ENCODE data around the gene PRKG2.

The PRKG2 gene

GRCh38 chr4:81052119-81053068, 162.6 kb downstream of the PRKG2 start:
- Histone ChIP-seq H3K27ac (ENCODE audit: poor library complexity, severe bottlenecking) (no peak overlapping the region), H3K4me3 (ENCODE audit: severe bottlenecking) (no peak overlapping the region), H3K36me3 (ENCODE audit: low read depth) (no peaks in the 10 kb centered on the region), H3K9me3 (ENCODE audit: severe bottlenecking) (no peaks in the 10 kb centered on the region), H3K4me1 (ENCODE audit: insufficient read depth, poor library complexity, severe bottlenecking) (no peaks in the 10 kb centered on the region), H3K27me3 (ENCODE audit: insufficient read depth, poor library complexity, severe bottlenecking) (peaks cover 3% of the 10 kb centered on the region)
- TF ChIP-seq CTCF (IDR thresholded peaks at IDR 0.05; ENCODE audit: poor library complexity, severe bottlenecking): peak; percentile 78
- DNase-seq (ENCODE audit: low spot score) (no peak), ATAC-seq (ENCODE audit: low read depth) (peak; percentile 76)

- H3K36me3 ChIP-seq (ENCODE audit: low read depth): no peaks in the 10 kb centered on the region
- no peaks in the 10 kb centered on the region for H3K9me3 ChIP-seq (ENCODE audit: severe bottlenecking)
- DNase-seq (ENCODE audit: low spot score): no peak
- H3K4me1 ChIP-seq (ENCODE audit: insufficient read depth, poor library complexity, severe bottlenecking): no peaks in the 10 kb centered on the region
- peaks cover 3% of the 10 kb centered on the region for H3K27me3 ChIP-seq (ENCODE audit: insufficient read depth, poor library complexity, severe bottlenecking)
- H3K27ac ChIP-seq (ENCODE audit: poor library complexity, severe bottlenecking): no peak overlapping the region
- no peak for ATAC-seq (ENCODE audit: low read depth)
- TF ChIP-seq CTCF (IDR thresholded peaks at IDR 0.05; ENCODE audit: poor library complexity, severe bottlenecking): no peak
- no peak overlapping the region for H3K4me3 ChIP-seq (ENCODE audit: severe bottlenecking)
These were observed 165.1 kb downstream of the PRKG2 start for GRCh38 chr4:81049907-81050306.

- peaks cover 3% of the 10 kb centered on the region for H3K27me3 ChIP-seq (ENCODE audit: insufficient read depth, poor library complexity, severe bottlenecking)
- ATAC-seq (ENCODE audit: low read depth): no peak
- no peak overlapping the region for H3K4me3 ChIP-seq (ENCODE audit: severe bottlenecking)
- no peaks in the 10 kb centered on the region for H3K36me3 ChIP-seq (ENCODE audit: low read depth)
- H3K9me3 ChIP-seq (ENCODE audit: severe bottlenecking): no peaks in the 10 kb centered on the region
- DNase-seq (ENCODE audit: low spot score): no peak
- no peak for TF ChIP-seq CTCF (IDR thresholded peaks at IDR 0.05; ENCODE audit: poor library complexity, severe bottlenecking)
- H3K4me1 ChIP-seq (ENCODE audit: insufficient read depth, poor library complexity, severe bottlenecking): no peaks in the 10 kb centered on the region
- H3K27ac ChIP-seq (ENCODE audit: poor library complexity, severe bottlenecking): no peak overlapping the region
These were observed 165.7 kb downstream of the PRKG2 start for GRCh38 chr4:81049330-81049729.

- no peak overlapping the region for H3K4me3 ChIP-seq (ENCODE audit: severe bottlenecking)
- H3K36me3 ChIP-seq (ENCODE audit: low read depth): no peaks in the 10 kb centered on the region
- DNase-seq (ENCODE audit: low spot score) (no peak), ATAC-seq (ENCODE audit: low read depth) (no peak)
- no peak for TF ChIP-seq CTCF (IDR thresholded peaks at IDR 0.05; ENCODE audit: poor library complexity, severe bottlenecking)
- no peaks in the 10 kb centered on the region for H3K27me3 ChIP-seq (ENCODE audit: insufficient read depth, poor library complexity, severe bottlenecking)
- H3K4me1 ChIP-seq (ENCODE audit: insufficient read depth, poor library complexity, severe bottlenecking): no peaks in the 10 kb centered on the region
- H3K27ac ChIP-seq (ENCODE audit: poor library complexity, severe bottlenecking): no peak overlapping the region
- no peaks in the 10 kb centered on the region for H3K9me3 ChIP-seq (ENCODE audit: severe bottlenecking)
These were observed 172.2 kb downstream of the PRKG2 start for GRCh38 chr4:81042578-81043365.
